GM12878 (cell line): ENCODE results near the gene TRIP11. TPM values are rescaled to one million over a fixed set of nuclear protein-coding genes. Genes with fewer than 3 reads are reported as not detected.

ENCODE experiments used
- ATAC-seq: fragments of 200-7000 bp; cut with Tn5 transposase; 3 replicates; pipeline ENCODE4 v1.9.1; 2020; ENCODE audit warnings: mild to moderate bottlenecking, moderate library complexity
- BruUV-seq: library from RNA; stranded (reverse); fragments of 400-500 nt; replicated peaks from 2 replicates; lab custom pipeline; 2021; lab: Mats Ljungman, UMichigan
- CTCF ChIA-PET: fragments of 300-600 bp; sonication (Branson Sonifier 250); formaldehyde crosslinking; extraction: SDS; loops from one replicate; lab custom pipeline; 2021; ENCODE audit warnings: inconsistent platforms; lab: Yijun Ruan, JAX
- POLR2A ChIA-PET: fragments of 350-600 bp; formaldehyde crosslinking; extraction: SDS; loops from one replicate; lab custom pipeline; 2021; ENCODE audit warnings: inconsistent platforms; lab: Charles Lee
- RAD21 ChIA-PET: fragments of 300-600 bp; sonication (Branson Sonifier 250); formaldehyde crosslinking; loops from one replicate; lab custom pipeline; 2023; ENCODE audit warnings: antibody characterized with exemption; ENCODE audit not compliant: unreplicated experiment; lab: Charles Lee
- SMC1A ChIA-PET: fragments of 300-600 bp; sonication (Branson Sonifier 250); formaldehyde crosslinking; loops from one replicate; lab custom pipeline; 2023; ENCODE audit not compliant: unreplicated experiment, uncharacterized antibody; lab: Charles Lee
- DNase-seq: peaks from one replicate; pipeline ENCODE4 v3.0.0-alpha.2; 2011; ENCODE audit warnings: low read depth, low spot score
- FAIRE-seq: peaks from 3 replicates; lab custom pipeline; 2011; peaks lifted over from hg19 to GRCh38; lab: Jason Lieb, UNC
- H2AFZ ChIP-seq: 2 replicates; pipeline ENCODE4 v1.6.0; 2011; ENCODE audit warnings: low read depth, low read length, control low read depth; ENCODE audit not compliant: control insufficient read depth
- H3K27ac ChIP-seq: 2 replicates; pipeline ENCODE4 v1.5.1; 2011; ENCODE audit warnings: control low read depth; ENCODE audit not compliant: control insufficient read depth, insufficient read depth
- H3K27me3 ChIP-seq, 2 experiments: replicated peaks in 1 of 2; 2 replicates each; pipeline versions ENCODE4 v1.6.0 to v1.6.1; 2011; ENCODE audit warnings: low read length in 1 of 2; ENCODE audit not compliant: control insufficient read depth in 2 of 2, insufficient read depth in 2 of 2
- H3K36me3 ChIP-seq, 2 experiments: 2 replicates each; pipeline ENCODE4 v1.5.1; 2011; ENCODE audit warnings: low read length in 1 of 2; ENCODE audit not compliant: control insufficient read depth in 2 of 2, insufficient read depth in 2 of 2
- H3K4me1 ChIP-seq: 2 replicates; pipeline ENCODE4 v1.6.1; 2011; ENCODE audit warnings: mild to moderate bottlenecking, low read length, moderate library complexity, mixed read lengths; ENCODE audit not compliant: control insufficient read depth, insufficient read depth
- H3K4me2 ChIP-seq: 2 replicates; pipeline ENCODE4 v1.6.0; 2011; ENCODE audit warnings: control low read depth; ENCODE audit not compliant: control insufficient read depth, insufficient read depth
- H3K4me3 ChIP-seq: fragments of 200-600 bp; sonication (generic); 2 replicates; pipeline ENCODE4 v1.5.1; 2016
- H3K79me2 ChIP-seq: 2 replicates; pipeline ENCODE4 v1.6.0; 2011; ENCODE audit warnings: low read length; ENCODE audit not compliant: control insufficient read depth, insufficient read depth
- H3K9ac ChIP-seq: 2 replicates; pipeline ENCODE4 v1.8.0; 2011; ENCODE audit warnings: low read length, control low read depth, mixed read lengths; ENCODE audit not compliant: control insufficient read depth, insufficient read depth
- H3K9me3 ChIP-seq: replicated peaks from 3 replicates; pipeline ENCODE4 v1.5.1; 2011; ENCODE audit warnings: mild to moderate bottlenecking, low read length; ENCODE audit not compliant: control insufficient read depth, insufficient read depth
- H4K20me1 ChIP-seq: 2 replicates; pipeline ENCODE4 v1.6.0; 2011; ENCODE audit not compliant: control insufficient read depth, insufficient read depth
- BCLAF1 ChIP-seq: fragments of 450-650 bp; IDR thresholded peaks from 2 replicates; pipeline ENCODE4 v1.6.1; 2017; ENCODE audit warnings: antibody characterized with exemption, mild to moderate bottlenecking, moderate library complexity
- JUND ChIP-seq: IDR thresholded peaks from 2 replicates; pipeline ENCODE4 v1.6.1; 2012; ENCODE audit warnings: low read depth, mild to moderate bottlenecking, low read length, improper control_type of control experiment, moderate library complexity
- NR2C1 ChIP-seq: fragments of 450-650 bp; IDR thresholded peaks from 2 replicates; pipeline ENCODE4 v1.6.1; 2017; ENCODE audit warnings: antibody characterized with exemption, mild to moderate bottlenecking, moderate library complexity
- SPI1 ChIP-seq: IDR thresholded peaks from 2 replicates; pipeline ENCODE4 v1.6.1; 2011; ENCODE audit warnings: low read depth, mild to moderate bottlenecking, low read length, moderate library complexity, borderline replicate concordance; ENCODE audit not compliant: insufficient read depth
- TBL1XR1 ChIP-seq: IDR thresholded peaks from 2 replicates; pipeline ENCODE4 v1.6.1; 2012; ENCODE audit warnings: low read depth, low read length, improper control_type of control experiment
- WGBS: methylation state at CpG from one replicate; pipeline ENCODE4 v1.1.6; 2016; ENCODE audit warnings: low lambda C conversion rate; ENCODE audit not compliant: insufficient replicate concordance, insufficient coverage; ENCODE audit errors: missing lambda C conversion rate; 5-methylcytosine and 5-hydroxymethylcytosine counted together
- in situ Hi-C: fragments of 300-500 bp; cut with MboI; formaldehyde crosslinking; loops from 9 replicates; pipeline ENCODE4 v1.14.3; 2018; ENCODE audit warnings: mixed read lengths
- intact Hi-C: fragments of 100-400 bp; cut with micrococcal nuclease; formaldehyde crosslinking; loops from one replicate; pipeline ENCODE4 v1.14.2; 2022; ENCODE audit not compliant: unreplicated experiment
- polyA plus RNA-seq, 11 experiments: library from polyadenylated mRNA; depleted of rRNA in 4 of 11; unstranded in 6 of 11; stranded (reverse) in 5 of 11; fragments of >200 nt; fragmentation: Nextera tagmentation in 4 of 11; fragmentation: Illumina TruSeq in 1 of 11; extraction: Ambion mirVana in 4 of 11; extraction: Trizol in 1 of 11; gene quantifications; 1 replicate in 1 of 11; 2 replicates in 10 of 11; pipeline versions ENCODE4 v1.2.1 to v1.2.3, GENCODE V29; 2011 to 2016; ENCODE audit warnings: inconsistent platforms in 2 of 11, missing spikeins in 2 of 11, low read depth in 1 of 11
- total RNA-seq, 4 experiments: library from RNA; depleted of rRNA in 3 of 4; stranded (reverse); fragments of >200 nt in 3 of 4; fragmentation: Illumina TruSeq in 1 of 4; extraction: Trizol in 1 of 4; gene quantifications; 2 replicates each; pipeline versions ENCODE4 v1.2.1 to v1.2.3, GENCODE V29; 2013 to 2021
- TF ChIP-seq, protein P1 (sequence below): fragments of 450-650 bp; IDR thresholded peaks from 2 replicates; pipeline ENCODE4 v1.6.1; 2017; ENCODE audit warnings: mild to moderate bottlenecking, moderate library complexity

Gene TRIP11
- total and polyA plus RNA-seq, 10 of the 15 experiments (the other 5 are each of a cell fraction or from before 2014, with no cell fraction given) = 5.3 to 46.1 (median 19.9) TPM

- no peaks in the 10 kb centered on the region for H3K9me3 ChIP-seq
- H3K27me3 ChIP-seq = no peaks in the 10 kb centered on the region
- no peaks in the 10 kb centered on the region for H4K20me1 ChIP-seq
- WGBS = 100% methylated on average over 5 of the region's 5 CpGs
- H3K4me1 ChIP-seq = no peaks in the 10 kb centered on the region
- ChIA-PET SMC1A (interaction anchor here (1.3 to 2.3 kb wide), 3 partner anchors 8 to 35 kb away, joined by 5 to 7 read pairs (median 6); partner anchors contain the start of gene TRIP11), CTCF (interaction anchor here (1.5 to 3.2 kb wide), 4 partner anchors 8 to 521 kb away, joined by 3 to 28 read pairs (median 4); no protein-coding TSS in a partner anchor), POLR2A (no interaction called here), RAD21 (no interaction called here)
- no peak for DNase-seq
- BruUV-seq = no TSS peak
- in situ Hi-C loops (no loop called here), intact Hi-C loops (loop anchor here (10.0 kb wide), 1 partner anchor 170 kb away; no protein-coding TSS in a partner anchor)
- no peak overlapping the region for H2AFZ ChIP-seq
- no peak for ATAC-seq
- no peaks in the 10 kb centered on the region for H3K79me2 ChIP-seq
- TF ChIP-seq SPI1 (no peak), NR2C1 (no peak), JUND (no peak), TBL1XR1 (no peak), BCLAF1 (no peak)
- TF ChIP-seq, protein P1, sequence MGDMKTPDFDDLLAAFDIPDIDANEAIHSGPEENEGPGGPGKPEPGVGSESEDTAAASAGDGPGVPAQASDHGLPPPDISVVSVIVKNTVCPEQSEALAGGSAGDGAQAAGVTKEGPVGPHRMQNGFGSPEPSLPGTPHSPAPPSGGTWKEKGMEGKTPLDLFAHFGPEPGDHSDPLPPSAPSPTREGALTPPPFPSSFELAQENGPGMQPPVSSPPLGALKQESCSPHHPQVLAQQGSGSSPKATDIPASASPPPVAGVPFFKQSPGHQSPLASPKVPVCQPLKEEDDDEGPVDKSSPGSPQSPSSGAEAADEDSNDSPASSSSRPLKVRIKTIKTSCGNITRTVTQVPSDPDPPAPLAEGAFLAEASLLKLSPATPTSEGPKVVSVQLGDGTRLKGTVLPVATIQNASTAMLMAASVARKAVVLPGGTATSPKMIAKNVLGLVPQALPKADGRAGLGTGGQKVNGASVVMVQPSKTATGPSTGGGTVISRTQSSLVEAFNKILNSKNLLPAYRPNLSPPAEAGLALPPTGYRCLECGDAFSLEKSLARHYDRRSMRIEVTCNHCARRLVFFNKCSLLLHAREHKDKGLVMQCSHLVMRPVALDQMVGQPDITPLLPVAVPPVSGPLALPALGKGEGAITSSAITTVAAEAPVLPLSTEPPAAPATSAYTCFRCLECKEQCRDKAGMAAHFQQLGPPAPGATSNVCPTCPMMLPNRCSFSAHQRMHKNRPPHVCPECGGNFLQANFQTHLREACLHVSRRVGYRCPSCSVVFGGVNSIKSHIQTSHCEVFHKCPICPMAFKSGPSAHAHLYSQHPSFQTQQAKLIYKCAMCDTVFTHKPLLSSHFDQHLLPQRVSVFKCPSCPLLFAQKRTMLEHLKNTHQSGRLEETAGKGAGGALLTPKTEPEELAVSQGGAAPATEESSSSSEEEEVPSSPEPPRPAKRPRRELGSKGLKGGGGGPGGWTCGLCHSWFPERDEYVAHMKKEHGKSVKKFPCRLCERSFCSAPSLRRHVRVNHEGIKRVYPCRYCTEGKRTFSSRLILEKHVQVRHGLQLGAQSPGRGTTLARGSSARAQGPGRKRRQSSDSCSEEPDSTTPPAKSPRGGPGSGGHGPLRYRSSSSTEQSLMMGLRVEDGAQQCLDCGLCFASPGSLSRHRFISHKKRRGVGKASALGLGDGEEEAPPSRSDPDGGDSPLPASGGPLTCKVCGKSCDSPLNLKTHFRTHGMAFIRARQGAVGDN = no peak
- no peak overlapping the region for H3K4me3 ChIP-seq
- H3K36me3 ChIP-seq = peaks cover 0 to 10% of the 10 kb centered on the region in 2 experiments; a peak in 1 of 4 replicates
- no peak overlapping the region for H3K9ac ChIP-seq
- no peak for FAIRE-seq
- no peak overlapping the region for H3K4me2 ChIP-seq
- H3K27ac ChIP-seq = no peak overlapping the region
These were observed 34.8 kb downstream of the TRIP11 start for GRCh38 chr14:92005019-92005418.
